Measurements from ENCODE around the gene BCAN.

GRCh38 chr1:156671804-156672203 lies 29.9 kb downstream of the BCAN start:
- no peak for TF ChIP-seq CTCF (conservative IDR thresholded peaks at IDR 0.05)
- no peak for TF ChIP-seq ZFX (IDR thresholded peaks at IDR 0.05)
